ENCODE results near the gene TLDC2. TPM values are rescaled to one million over a fixed set of nuclear protein-coding genes. Genes with fewer than 3 reads are reported as not detected.

Gene TLDC2
- total and polyA plus RNA-seq, 2 experiments from 2014 or later = 0.68 to 1.6 TPM

DNA sequence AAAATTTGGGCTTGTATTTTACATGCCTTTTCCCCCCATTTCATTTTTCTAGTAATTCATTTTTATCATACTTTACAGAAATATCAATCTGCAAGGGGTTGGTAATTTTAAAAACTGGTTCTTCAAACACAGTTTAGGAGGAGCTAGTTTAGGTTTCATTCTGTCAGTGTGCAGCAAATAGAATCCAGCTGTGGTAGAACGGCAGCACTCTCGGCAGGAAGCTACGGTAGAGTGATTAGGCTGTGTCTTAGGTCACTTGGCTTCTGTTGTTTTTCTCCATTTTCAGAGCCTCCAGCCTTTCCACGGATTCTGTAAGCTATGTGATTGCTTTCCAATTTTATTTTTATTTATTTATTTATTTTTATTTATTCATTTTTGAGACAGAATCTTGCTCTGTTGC lies 32.7 kb downstream of the TLDC2 start:
- Histone ChIP-seq H2AFZ (no peak overlapping the region), H3K27me3 (no peaks in the 10 kb centered on the region), H3K4me3 (no peak overlapping the region), H3K4me1 (ENCODE audit: insufficient read depth) (no peaks in the 10 kb centered on the region), H4K20me1 (ENCODE audit: insufficient read depth, poor library complexity, severe bottlenecking) (no peaks in the 10 kb centered on the region), H3K4me2 (no peak overlapping the region), H3K9me3 (ENCODE audit: low read depth) (no peaks in the 10 kb centered on the region), H3K9me2 (replicated peaks; ENCODE audit: insufficient read depth) (no peaks in the 10 kb centered on the region), H3K36me3 (replicated peaks; ENCODE audit: insufficient read depth, low read depth) (no peaks in the 10 kb centered on the region), H3K79me2 (no peaks in the 10 kb centered on the region), H3K27ac (no peak overlapping the region)
- 51% methylated on average over 4 of the region's 4 CpGs for WGBS (ENCODE audit: low lambda C conversion rate, missing lambda C conversion rate)
- TF ChIP-seq EZH2phosphoT487 (IDR thresholded peaks at IDR 0.05; ENCODE audit: low read depth, severe bottlenecking, unreplicated experiment) (no peak), EZH2 (IDR thresholded peaks at IDR 0.05; ENCODE audit: borderline replicate concordance) (no peak)
- TF ChIP-seq, protein P1, sequence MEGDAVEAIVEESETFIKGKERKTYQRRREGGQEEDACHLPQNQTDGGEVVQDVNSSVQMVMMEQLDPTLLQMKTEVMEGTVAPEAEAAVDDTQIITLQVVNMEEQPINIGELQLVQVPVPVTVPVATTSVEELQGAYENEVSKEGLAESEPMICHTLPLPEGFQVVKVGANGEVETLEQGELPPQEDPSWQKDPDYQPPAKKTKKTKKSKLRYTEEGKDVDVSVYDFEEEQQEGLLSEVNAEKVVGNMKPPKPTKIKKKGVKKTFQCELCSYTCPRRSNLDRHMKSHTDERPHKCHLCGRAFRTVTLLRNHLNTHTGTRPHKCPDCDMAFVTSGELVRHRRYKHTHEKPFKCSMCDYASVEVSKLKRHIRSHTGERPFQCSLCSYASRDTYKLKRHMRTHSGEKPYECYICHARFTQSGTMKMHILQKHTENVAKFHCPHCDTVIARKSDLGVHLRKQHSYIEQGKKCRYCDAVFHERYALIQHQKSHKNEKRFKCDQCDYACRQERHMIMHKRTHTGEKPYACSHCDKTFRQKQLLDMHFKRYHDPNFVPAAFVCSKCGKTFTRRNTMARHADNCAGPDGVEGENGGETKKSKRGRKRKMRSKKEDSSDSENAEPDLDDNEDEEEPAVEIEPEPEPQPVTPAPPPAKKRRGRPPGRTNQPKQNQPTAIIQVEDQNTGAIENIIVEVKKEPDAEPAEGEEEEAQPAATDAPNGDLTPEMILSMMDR (IDR thresholded peaks at IDR 0.05; ENCODE audit: poor library complexity) = no peak
- no peak for DNase-seq (ENCODE audit: low spot score)

DNA sequence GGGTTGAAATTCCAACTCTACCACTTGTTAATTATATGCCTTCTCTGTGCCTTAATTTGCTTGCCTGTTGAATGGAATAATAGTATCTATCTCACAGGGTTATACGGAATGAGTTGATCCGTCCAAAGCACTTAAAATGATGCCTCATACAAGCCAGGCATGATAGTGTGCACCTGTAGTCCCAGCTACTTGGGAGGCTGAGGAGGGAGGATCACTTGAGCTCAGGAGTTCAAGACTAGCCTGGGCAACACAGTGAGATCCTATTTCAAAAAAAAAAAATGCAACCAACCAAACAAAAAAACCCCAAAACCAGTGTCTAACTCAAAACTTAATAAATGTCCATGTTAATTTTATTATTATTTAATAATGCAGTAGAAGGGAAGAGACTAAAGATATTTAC lies 40.3 kb downstream of the TLDC2 start:
- Histone ChIP-seq H3K4me2 (no peak overlapping the region), H3K36me3 (replicated peaks; ENCODE audit: insufficient read depth, low read depth) (no peaks in the 10 kb centered on the region), H3K9me3 (ENCODE audit: low read depth) (no peaks in the 10 kb centered on the region), H3K9me2 (replicated peaks; ENCODE audit: insufficient read depth) (no peaks in the 10 kb centered on the region), H2AFZ (no peak overlapping the region), H3K79me2 (no peaks in the 10 kb centered on the region), H4K20me1 (ENCODE audit: insufficient read depth, poor library complexity, severe bottlenecking) (no peaks in the 10 kb centered on the region), H3K27ac (no peak overlapping the region), H3K27me3 (no peaks in the 10 kb centered on the region), H3K4me1 (ENCODE audit: insufficient read depth) (no peaks in the 10 kb centered on the region), H3K4me3 (no peak overlapping the region)
- no peak for TF ChIP-seq EZH2phosphoT487 (IDR thresholded peaks at IDR 0.05; ENCODE audit: low read depth, severe bottlenecking, unreplicated experiment)
- TF ChIP-seq, protein P1 (IDR thresholded peaks at IDR 0.05; ENCODE audit: poor library complexity) = no peak
- TF ChIP-seq EZH2 (IDR thresholded peaks at IDR 0.05; ENCODE audit: borderline replicate concordance) = no peak
- no peak for DNase-seq (ENCODE audit: low spot score)
- 93% methylated on average over 2 of the region's 2 CpGs for WGBS (ENCODE audit: low lambda C conversion rate, missing lambda C conversion rate)

DNA sequence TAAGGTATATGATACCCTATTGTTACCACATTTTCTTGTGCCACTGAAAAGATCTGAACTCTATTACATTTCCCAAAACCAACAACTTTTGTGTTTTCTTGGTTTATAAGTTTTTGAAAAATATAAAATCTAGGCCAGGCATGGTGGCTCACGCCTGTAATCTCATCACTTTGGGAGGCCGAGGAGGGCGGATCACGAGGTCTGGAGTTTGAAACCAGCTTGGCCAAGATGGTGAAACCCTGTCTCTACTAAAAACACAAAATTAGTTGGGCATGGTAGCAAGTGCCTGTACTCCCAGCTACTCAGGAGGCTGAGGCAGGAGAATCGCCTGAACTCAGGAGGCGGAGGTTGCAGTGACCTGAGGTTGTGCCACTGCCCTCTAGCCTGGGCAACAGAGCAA lies 41.3 kb downstream of the TLDC2 start:
- H3K4me1 ChIP-seq (ENCODE audit: insufficient read depth) = no peaks in the 10 kb centered on the region
- H3K9me3 ChIP-seq (ENCODE audit: low read depth) = no peaks in the 10 kb centered on the region
- no peak for TF ChIP-seq EZH2phosphoT487 (IDR thresholded peaks at IDR 0.05; ENCODE audit: low read depth, severe bottlenecking, unreplicated experiment)
- TF ChIP-seq, protein P1 (IDR thresholded peaks at IDR 0.05; ENCODE audit: poor library complexity) = no peak
- TF ChIP-seq EZH2 (IDR thresholded peaks at IDR 0.05; ENCODE audit: borderline replicate concordance) = no peak
- WGBS (ENCODE audit: low lambda C conversion rate, missing lambda C conversion rate) = 96% methylated on average over 6 of the region's 6 CpGs
- H3K27me3 ChIP-seq = no peaks in the 10 kb centered on the region
- H3K79me2 ChIP-seq = no peaks in the 10 kb centered on the region
- H3K4me3 ChIP-seq = no peak overlapping the region
- no peaks in the 10 kb centered on the region for H3K36me3 ChIP-seq (replicated peaks; ENCODE audit: insufficient read depth, low read depth)
- no peak overlapping the region for H3K27ac ChIP-seq
- DNase-seq (ENCODE audit: low spot score) = no peak
- no peaks in the 10 kb centered on the region for H4K20me1 ChIP-seq (ENCODE audit: insufficient read depth, poor library complexity, severe bottlenecking)
- no peak overlapping the region for H2AFZ ChIP-seq
- H3K4me2 ChIP-seq = no peak overlapping the region
- no peaks in the 10 kb centered on the region for H3K9me2 ChIP-seq (replicated peaks; ENCODE audit: insufficient read depth)

DNA sequence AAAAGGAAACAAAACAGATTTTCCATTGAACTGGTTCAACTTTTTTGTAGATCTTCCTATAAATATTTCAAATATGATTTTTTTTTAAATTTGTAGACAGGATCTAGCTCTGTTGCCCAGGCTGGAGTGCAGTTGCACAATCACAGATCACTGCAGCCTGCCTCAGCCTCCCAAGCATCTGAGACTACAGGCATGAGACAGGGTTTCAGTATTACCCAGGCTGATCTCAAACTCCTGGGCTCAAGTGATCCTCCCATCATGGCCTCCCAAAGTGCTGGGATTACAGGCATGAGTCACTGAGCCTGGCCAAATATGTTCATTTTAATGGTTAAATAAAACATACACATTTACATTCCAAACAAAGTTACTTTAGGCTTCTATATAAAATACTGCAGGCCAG lies 42.0 kb downstream of the TLDC2 start:
- DNase-seq (ENCODE audit: low spot score) = no peak
- no peak overlapping the region for H2AFZ ChIP-seq
- H3K4me1 ChIP-seq (ENCODE audit: insufficient read depth) = no peaks in the 10 kb centered on the region
- H3K27ac ChIP-seq = no peak overlapping the region
- H3K9me2 ChIP-seq (replicated peaks; ENCODE audit: insufficient read depth) = no peaks in the 10 kb centered on the region
- no peak for TF ChIP-seq EZH2phosphoT487 (IDR thresholded peaks at IDR 0.05; ENCODE audit: low read depth, severe bottlenecking, unreplicated experiment)
- TF ChIP-seq, protein P1 (IDR thresholded peaks at IDR 0.05; ENCODE audit: poor library complexity) = no peak
- no peak for TF ChIP-seq EZH2 (IDR thresholded peaks at IDR 0.05; ENCODE audit: borderline replicate concordance)
- no peak overlapping the region for H3K4me3 ChIP-seq
- H3K36me3 ChIP-seq (replicated peaks; ENCODE audit: insufficient read depth, low read depth) = no peaks in the 10 kb centered on the region
- H4K20me1 ChIP-seq (ENCODE audit: insufficient read depth, poor library complexity, severe bottlenecking) = no peaks in the 10 kb centered on the region
- no peaks in the 10 kb centered on the region for H3K9me3 ChIP-seq (ENCODE audit: low read depth)
- no peaks in the 10 kb centered on the region for H3K27me3 ChIP-seq
- H3K4me2 ChIP-seq = no peak overlapping the region
- no peaks in the 10 kb centered on the region for H3K79me2 ChIP-seq

Data from hepatocyte (in vitro differentiated cells).